Caco-2 (cell line): ENCODE results near the gene FRAS1. TPM values are rescaled to one million over a fixed set of nuclear protein-coding genes. Genes with fewer than 3 reads are reported as not detected.
"Not testable (repeated sequence)": the region's sequence is repeated elsewhere in the genome, so short reads cannot be mapped to it uniquely, and the experiment has no call there.

Experiments used
- BruUV-seq: library from RNA; stranded (reverse); fragments of 400-500 nt; replicated peaks from 2 replicates; lab custom pipeline; 2021; lab: Mats Ljungman, UMichigan
- CTCF ChIA-PET: fragments of 300-600 bp; sonication (Branson Sonifier 250); formaldehyde crosslinking; loops from one replicate; lab custom pipeline; 2022; ENCODE audit warnings: antibody characterized with exemption; lab: Charles Lee
- POLR2A ChIA-PET: fragments of 300-600 bp; sonication (Branson Sonifier 250); formaldehyde crosslinking; loops from one replicate; lab custom pipeline; 2022; ENCODE audit warnings: antibody characterized with exemption; lab: Charles Lee
- DNase-seq, 2 experiments: peaks; one replicate each; pipeline versions ENCODE4 v3.0.0 to v3.0.0-alpha.2; 2020 to 2022
- H3K27me3 ChIP-seq: replicated peaks from 2 replicates; pipeline ENCODE4 v1.6.0; 2011; ENCODE audit warnings: low read length; ENCODE audit not compliant: control insufficient read depth, insufficient read depth
- H3K36me3 ChIP-seq: 2 replicates; pipeline ENCODE4 v1.5.1; 2011; ENCODE audit warnings: low read length; ENCODE audit not compliant: control insufficient read depth, insufficient read depth
- H3K4me1 ChIP-seq: fragments of 250-450 bp; sonication (Bioruptor Pico); 2 replicates; pipeline ENCODE4 v1.5.1; 2020; ENCODE audit warnings: mild to moderate bottlenecking
- H3K4me3 ChIP-seq: 2 replicates; pipeline ENCODE4 v1.5.1; 2011; ENCODE audit warnings: low read depth, mild to moderate bottlenecking, control low read depth, low read length
- H3K9me3 ChIP-seq: fragments of 250-450 bp; sonication (Bioruptor Pico); 2 replicates; pipeline ENCODE4 v1.5.1; 2020; ENCODE audit warnings: mild to moderate bottlenecking, moderate library complexity
- H3K27ac Mint-ChIP-seq: one replicate; pipeline ENCODE4 v1.8.0; 2022; ENCODE audit warnings: mixed read lengths; ENCODE audit not compliant: unreplicated experiment
- H3K27me3 Mint-ChIP-seq: one replicate; pipeline ENCODE4 v1.8.0; 2022; ENCODE audit warnings: mixed read lengths; ENCODE audit not compliant: insufficient read depth, unreplicated experiment
- H3K36me3 Mint-ChIP-seq: one replicate; pipeline ENCODE4 v1.8.0; 2022; ENCODE audit warnings: mild to moderate bottlenecking, mixed read lengths; ENCODE audit not compliant: insufficient read depth, unreplicated experiment
- H3K4me1 Mint-ChIP-seq: one replicate; pipeline ENCODE4 v1.8.0; 2022; ENCODE audit warnings: low read depth, mixed read lengths; ENCODE audit not compliant: unreplicated experiment
- H3K4me3 Mint-ChIP-seq: one replicate; pipeline ENCODE4 v1.8.0; 2022; ENCODE audit warnings: mild to moderate bottlenecking, moderate library complexity, mixed read lengths; ENCODE audit not compliant: unreplicated experiment
- H3K9me3 Mint-ChIP-seq: one replicate; pipeline ENCODE4 v1.8.0; 2022; ENCODE audit warnings: mixed read lengths; ENCODE audit not compliant: unreplicated experiment
- CTCF ChIP-seq, 2 experiments: fragments of 200-600 bp in 1 of 2; IDR thresholded peaks; 1 replicate in 1 of 2; 2 replicates in 1 of 2; pipeline versions ENCODE4 v1.5.1 to v1.8.0; 2011 to 2022; ENCODE audit warnings: antibody characterized with exemption in 1 of 2, control low read depth in 1 of 2, inconsistent platforms in 1 of 2, low read depth in 1 of 2, low read length in 1 of 2, mild to moderate bottlenecking in 1 of 2, moderate library complexity in 1 of 2; ENCODE audit not compliant: insufficient read depth in 1 of 2, severe bottlenecking in 1 of 2, unreplicated experiment in 1 of 2
- intact Hi-C: fragments of 100-400 bp; cut with micrococcal nuclease; formaldehyde crosslinking; loops from one replicate; pipeline ENCODE4 v1.10.0; 2022; ENCODE audit not compliant: unreplicated experiment
- total RNA-seq: library from RNA; stranded (reverse); gene quantifications from 2 replicates; pipeline ENCODE4 v1.2.3, GENCODE V29; 2022

The FRAS1 gene
- total RNA-seq, 1 experiment from 2014 or later, result 40.8 TPM

GRCh38 chr4:78548889-78549288 is 491.8 kb downstream of the FRAS1 start:
- POLR2A ChIA-PET, H3K4me3 Mint-ChIP-seq: not testable (repeated sequence)

GRCh38 chr4:78551420-78552351 is 494.6 kb downstream of the FRAS1 start, which contains the start of gene ANXA3:
ANXA3 (plus strand) TSS chr4:78551770; CDS start chr4:78554474, 2,704 bp downstream.
- DNase-seq, result peak; percentile 87 to 90
- no TSS peak for BruUV-seq
- ChIA-PET POLR2A (interaction anchor here (0.5 to 4.3 kb wide), 6 partner anchors 10 to 732 kb away, joined by 3 to 48 read pairs (median 3); no protein-coding TSS in a partner anchor), CTCF (no interaction called here)
- peak within 1 kb of the TSS; percentile 90 for H3K27ac Mint-ChIP-seq
- peak within 1 kb of the TSS; percentile 86 for H3K4me3 Mint-ChIP-seq
- Histone ChIP-seq H3K4me3 (peak within 1 kb of the TSS; percentile 74), H3K4me1 (peaks cover 54% of the 10 kb centered on the region), H3K9me3 (no peaks in the 10 kb centered on the region), H3K27me3 (no peaks in the 10 kb centered on the region), H3K36me3 (no peaks in the 10 kb centered on the region; the same call in 1 of the 2 replicates)
- no peaks in the 10 kb centered on the region for H3K27me3 Mint-ChIP-seq
- peaks cover 65% of the 10 kb centered on the region for H3K36me3 Mint-ChIP-seq
- H3K9me3 Mint-ChIP-seq, result no peaks in the 10 kb centered on the region
- intact Hi-C loops, result loop anchor here (1.0 to 5.0 kb wide), 5 partner anchors 10 to 311 kb away; partner anchors contain the start of gene BMP2K
- no peak for TF ChIP-seq CTCF (IDR thresholded peaks at IDR 0.05; ENCODE audit: insufficient read depth in 1 of 2, low read depth in 1 of 2, low read length in 1 of 2, severe bottlenecking in 1 of 2, unreplicated experiment in 1 of 2)
- H3K4me1 Mint-ChIP-seq, result peaks cover 27% of the 10 kb centered on the region

More at GRCh38 chr4:78548889-78549288, 491.8 kb downstream of the FRAS1 start:
- CTCF ChIA-PET, H3K4me3 ChIP-seq, intact Hi-C loops, H3K27me3 Mint-ChIP-seq, H3K27me3 ChIP-seq, H3K9me3 Mint-ChIP-seq, DNase-seq, H3K36me3 ChIP-seq, H3K27ac Mint-ChIP-seq, BruUV-seq, H3K9me3 ChIP-seq: not testable (repeated sequence)
- H3K4me1 Mint-ChIP-seq, result peaks cover 22% of the 10 kb centered on the region
- H3K36me3 Mint-ChIP-seq, result peaks cover 37% of the 10 kb centered on the region
- peaks cover 29% of the 10 kb centered on the region for H3K4me1 ChIP-seq

GRCh38 chr4:78552389-78553042 is 495.4 kb downstream of the FRAS1 start:
- Mint-ChIP-seq H3K27ac (peak overlapping the region; percentile 90), H3K27me3 (no peaks in the 10 kb centered on the region), H3K36me3 (peaks cover 73% of the 10 kb centered on the region), H3K4me3 (peak overlapping the region; percentile 86), H3K4me1 (peaks cover 35% of the 10 kb centered on the region), H3K9me3 (no peaks in the 10 kb centered on the region)
- Histone ChIP-seq H3K4me3 (peak overlapping the region; percentile 74), H3K4me1 (peaks cover 63% of the 10 kb centered on the region), H3K27me3 (no peaks in the 10 kb centered on the region), H3K36me3 (no peaks in the 10 kb centered on the region; the same call in 1 of the 2 replicates), H3K9me3 (no peaks in the 10 kb centered on the region)
- CTCF ChIA-PET, result no interaction called here
- peak; percentile 91 to 93 for DNase-seq
- no peak for TF ChIP-seq CTCF (IDR thresholded peaks at IDR 0.05; ENCODE audit: insufficient read depth in 1 of 2, low read depth in 1 of 2, low read length in 1 of 2, severe bottlenecking in 1 of 2, unreplicated experiment in 1 of 2)
- BruUV-seq, result no TSS peak
- intact Hi-C loops, result loop anchor here (1.0 to 5.0 kb wide), 5 partner anchors 9 to 310 kb away; partner anchors contain the start of gene BMP2K
- POLR2A ChIA-PET, result interaction anchor here (0.5 to 4.3 kb wide), 4 partner anchors 9 to 733 kb away, joined by 3 to 48 read pairs (median 10); partner anchors contain the start of gene BMP2K
